ENCODE measurements around the gene TRPM4. TPM values are rescaled to one million over a fixed set of nuclear protein-coding genes. Genes with fewer than 3 reads are reported as not detected.

TRPM4 gene
- total RNA-seq, 1 donor from 2014 or later = 51.6 TPM

DNA sequence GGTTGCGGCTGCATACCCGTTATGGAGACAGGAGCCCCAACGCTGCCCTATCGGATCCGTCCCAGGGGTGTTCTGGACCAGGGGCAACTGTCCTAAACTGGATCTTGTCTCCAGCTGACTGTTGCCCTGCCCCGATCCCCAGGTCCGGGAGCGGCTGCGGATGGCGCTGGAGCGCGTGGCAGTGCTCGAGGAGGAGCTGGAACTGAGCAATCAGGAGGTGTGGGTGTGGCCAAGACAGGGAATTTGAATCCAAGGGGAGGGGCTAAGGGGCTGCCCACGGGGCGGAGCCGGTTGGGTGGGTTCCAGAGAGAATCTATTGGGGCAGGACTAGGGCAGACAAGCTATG, 28.4 kb upstream of the TRPM4 start:
- no peak for ATAC-seq
- TF ChIP-seq CTCF (IDR thresholded peaks at IDR 0.05) = no peak
- Histone ChIP-seq H3K9me3 (no peaks in the 10 kb centered on the region), H3K4me1 (peaks cover 22% of the 10 kb centered on the region), H3K27me3 (ENCODE audit: low read depth) (no peaks in the 10 kb centered on the region), H3K36me3 (no peaks in the 10 kb centered on the region), H3K4me3 (no peak overlapping the region), H3K27ac (no peak overlapping the region)
- intact Hi-C loops (cut with DNase I) = no loop called here
- no peak for DNase-seq

DNA sequence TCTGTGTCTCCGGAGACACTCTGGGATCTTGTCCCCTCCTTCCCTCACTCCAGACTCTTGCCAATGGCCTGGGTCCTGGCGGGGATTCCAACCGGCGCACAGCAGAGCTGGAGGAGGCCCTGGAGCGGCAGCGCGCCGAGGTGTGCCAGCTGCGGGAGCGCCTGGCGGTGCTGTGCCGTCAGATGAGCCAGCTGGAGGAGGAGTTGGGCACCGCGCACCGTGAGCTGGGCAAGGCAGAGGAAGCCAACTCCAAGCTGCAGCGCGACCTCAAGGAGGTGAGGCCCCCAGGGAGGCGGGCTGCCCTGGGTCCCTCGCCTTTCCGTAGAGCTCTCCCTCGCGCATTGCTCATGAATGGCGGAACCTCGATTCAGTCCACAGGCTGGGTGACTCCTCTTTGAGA, 27.3 kb upstream of the TRPM4 start:
- no peak for DNase-seq

GRCh38 chr19:49132974-49133609, 24.5 kb upstream of the TRPM4 start:
- intact Hi-C loops (cut with DNase I) = no loop called here
- ATAC-seq = peak; percentile 58 to 67
- no peak for TF ChIP-seq CTCF (IDR thresholded peaks at IDR 0.05)

More for the DNA sequence above, 27.3 kb upstream of the TRPM4 start:
- Histone ChIP-seq H3K4me3 (no peak overlapping the region), H3K9me3 (no peaks in the 10 kb centered on the region), H3K27ac (no peak overlapping the region), H3K36me3 (no peaks in the 10 kb centered on the region), H3K4me1 (peaks cover 27% of the 10 kb centered on the region), H3K27me3 (ENCODE audit: low read depth) (no peaks in the 10 kb centered on the region)
- TF ChIP-seq CTCF (IDR thresholded peaks at IDR 0.05) = no peak
- ATAC-seq = no peak
- intact Hi-C loops (cut with DNase I) = no loop called here

DNA sequence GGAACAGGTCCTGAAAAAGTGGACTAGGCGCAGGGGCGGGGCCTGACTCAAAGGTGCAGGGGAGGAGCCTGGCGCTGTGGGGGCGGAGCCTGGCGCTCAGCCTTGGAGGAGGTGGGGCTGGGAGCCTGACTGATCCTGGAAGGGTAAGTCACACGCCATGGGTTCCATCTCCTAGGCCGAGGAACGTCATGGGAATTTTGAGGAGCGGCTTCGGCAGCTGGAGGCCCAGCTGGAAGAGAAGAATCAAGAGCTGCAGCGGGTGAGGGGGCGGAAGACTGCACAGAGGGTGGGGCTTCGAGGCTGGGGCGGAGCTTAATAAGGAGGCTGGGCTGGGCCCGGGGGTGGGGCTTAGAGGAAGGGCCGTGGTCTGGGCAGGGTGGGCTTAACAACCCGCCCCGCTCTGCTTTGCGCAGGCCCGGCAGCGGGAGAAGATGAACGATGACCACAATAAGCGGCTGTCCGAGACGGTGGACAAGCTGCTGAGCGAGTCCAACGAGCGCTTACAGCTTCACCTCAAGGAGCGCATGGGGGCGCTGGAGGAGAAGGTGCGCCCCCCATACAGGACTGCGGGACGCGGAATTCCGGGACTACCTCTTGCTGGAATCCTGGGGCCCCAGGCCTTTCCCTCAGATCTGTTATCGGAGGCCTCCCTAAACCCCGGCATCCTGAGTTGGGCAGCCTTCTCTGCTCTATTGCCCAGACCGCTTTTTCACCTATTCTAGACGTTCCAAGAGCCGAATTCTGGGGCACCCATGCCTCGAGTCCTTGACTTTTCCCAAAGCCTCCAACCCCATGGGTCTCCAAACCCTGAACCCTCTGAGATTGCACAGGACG, 23.8 kb upstream of the TRPM4 start:
- TF ChIP-seq CTCF (IDR thresholded peaks at IDR 0.05) = peak; percentile 15
- H3K4me1 ChIP-seq = peaks cover 15% of the 10 kb centered on the region
- H3K27me3 ChIP-seq (ENCODE audit: low read depth) = no peaks in the 10 kb centered on the region
- no peak overlapping the region for H3K27ac ChIP-seq
- H3K9me3 ChIP-seq = no peaks in the 10 kb centered on the region
- no peaks in the 10 kb centered on the region for H3K36me3 ChIP-seq
- H3K4me3 ChIP-seq = peak overlapping the region; percentile 50
- peak; percentile 85 for DNase-seq
- ATAC-seq = peak; percentile 84 to 88
- intact Hi-C loops (cut with DNase I) = no loop called here

More at GRCh38 chr19:49132974-49133609, 24.5 kb upstream of the TRPM4 start:
- H3K4me1 ChIP-seq = peaks cover 22% of the 10 kb centered on the region
- no peaks in the 10 kb centered on the region for H3K36me3 ChIP-seq
- no peaks in the 10 kb centered on the region for H3K27me3 ChIP-seq (ENCODE audit: low read depth)
- H3K4me3 ChIP-seq = peak overlapping the region; percentile 50
- H3K9me3 ChIP-seq = no peaks in the 10 kb centered on the region
- H3K27ac ChIP-seq = no peak overlapping the region
- DNase-seq = peak; percentile 76

GRCh38 chr19:49135686-49136085, 21.9 kb upstream of the TRPM4 start:
- TF ChIP-seq CTCF (IDR thresholded peaks at IDR 0.05) = no peak
- Histone ChIP-seq H3K36me3 (no peaks in the 10 kb centered on the region), H3K9me3 (no peaks in the 10 kb centered on the region), H3K4me1 (peaks cover 13% of the 10 kb centered on the region), H3K27ac (no peak overlapping the region), H3K27me3 (ENCODE audit: low read depth) (no peaks in the 10 kb centered on the region), H3K4me3 (no peak overlapping the region)
- no peak for DNase-seq
- intact Hi-C loops (cut with DNase I) = no loop called here
- no peak for ATAC-seq
